DMS53 treated with DMSO at 0.1 percent for 48 hours (cell line): ENCODE measurements around the gene SMAD2.
"Not testable (repeated sequence)": the region's sequence is repeated elsewhere in the genome, so short reads cannot be mapped to it uniquely, and the experiment has no call there.

Source experiments
- DNase-seq: peaks from one replicate; lab custom pipeline; 2025; ENCODE audit not compliant: unreplicated experiment; lab: John Stamatoyannopoulos, UW

Gene SMAD2

DNA sequence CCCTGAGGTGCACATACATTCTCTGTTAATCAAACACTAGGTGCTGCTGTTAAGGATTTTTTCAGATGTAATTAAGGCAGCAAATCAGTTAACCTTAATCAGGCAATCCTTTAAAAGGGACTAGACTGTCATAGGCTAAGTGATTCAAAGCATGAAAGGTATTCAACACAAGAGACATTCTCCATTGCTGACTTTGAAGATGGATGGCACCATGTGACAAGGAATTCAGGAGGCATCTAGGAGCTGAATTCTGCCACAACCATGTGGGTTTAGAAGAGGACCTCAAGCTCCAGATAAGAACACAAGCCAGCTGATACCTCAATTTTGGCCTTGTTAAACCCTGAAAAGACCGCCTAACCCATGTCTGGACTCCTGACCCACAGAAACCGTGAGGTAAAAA lies 84.0 kb downstream of the SMAD2 start:
- no peak for DNase-seq

DNA sequence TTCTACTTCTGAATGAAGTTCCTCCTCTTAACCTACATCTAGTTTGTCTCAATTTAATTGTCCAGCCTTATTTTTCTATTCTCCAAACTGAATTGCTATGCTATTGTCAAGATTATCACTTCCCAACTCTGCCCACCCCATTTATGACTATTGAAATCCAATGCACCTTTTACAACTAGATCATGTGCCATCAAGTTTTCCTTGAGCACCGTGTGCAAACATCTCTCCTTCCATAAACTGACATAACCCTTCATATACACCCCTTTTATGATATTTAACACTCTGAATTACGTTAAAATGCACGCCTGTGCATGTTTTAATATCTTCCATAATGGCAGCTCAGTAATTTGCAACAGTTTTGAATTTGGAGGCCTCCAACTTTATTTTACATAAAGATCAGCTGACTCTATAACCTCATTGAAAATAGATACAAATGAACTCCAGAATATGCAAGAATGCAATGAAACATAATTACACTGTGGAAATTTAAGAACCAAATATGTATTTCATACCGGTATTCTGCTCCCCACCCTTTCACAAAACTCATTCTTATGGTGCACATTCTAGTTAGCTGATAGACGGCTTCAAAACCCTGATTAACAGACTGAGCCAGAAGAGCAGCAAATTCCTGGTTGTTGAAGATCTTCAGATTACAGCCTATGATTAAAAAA lies 85.5 kb downstream of the SMAD2 start:
- no peak for DNase-seq

DNA sequence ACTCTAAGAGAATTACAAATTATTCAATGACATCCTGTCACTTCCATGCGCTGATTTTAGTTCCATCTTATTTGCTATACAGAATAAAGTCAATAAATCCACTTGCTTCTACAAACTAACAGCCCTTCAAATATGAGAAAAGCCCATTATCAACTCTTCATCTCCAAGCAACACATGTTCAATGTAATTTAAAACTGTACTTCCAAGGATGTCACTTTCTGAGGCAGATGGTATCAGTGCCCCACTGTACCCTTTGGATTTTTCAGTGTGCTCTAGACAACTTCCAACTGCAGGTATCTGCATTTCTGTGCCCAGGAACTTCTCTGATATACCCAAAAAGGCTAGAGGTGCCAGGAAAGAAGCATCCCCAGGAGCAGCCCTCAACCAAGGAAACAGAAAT lies 87.6 kb downstream of the SMAD2 start:
- no peak for DNase-seq

GRCh38 chr18:47838396-47838795 lies 92.1 kb downstream of the SMAD2 start:
- no peak for DNase-seq

- DNase-seq, result no peak
These were observed 98.1 kb downstream of the SMAD2 start for GRCh38 chr18:47832348-47832747.

DNA sequence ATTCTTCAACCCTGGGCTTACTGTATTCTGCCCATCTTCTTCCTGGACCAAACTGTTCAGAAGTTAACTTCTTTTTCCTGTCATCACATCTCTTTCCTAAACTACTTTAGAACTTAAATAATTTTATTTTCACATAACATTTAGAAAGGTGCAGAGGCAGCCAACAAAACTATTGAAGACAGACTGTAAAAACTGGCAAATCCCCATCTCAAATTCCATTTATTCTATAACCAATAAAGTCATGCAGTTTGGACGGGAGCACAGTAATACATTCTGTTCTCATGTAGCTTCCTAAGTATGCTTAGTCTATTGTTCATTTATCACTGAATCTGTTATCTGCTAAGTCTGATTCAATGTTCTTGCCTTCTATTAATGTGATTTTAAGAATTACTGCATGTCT lies 99.1 kb downstream of the SMAD2 start:
- DNase-seq, result no peak

- DNase-seq, result no peak
These were observed 99.7 kb downstream of the SMAD2 start for GRCh38 chr18:47830772-47831171.

DNA sequence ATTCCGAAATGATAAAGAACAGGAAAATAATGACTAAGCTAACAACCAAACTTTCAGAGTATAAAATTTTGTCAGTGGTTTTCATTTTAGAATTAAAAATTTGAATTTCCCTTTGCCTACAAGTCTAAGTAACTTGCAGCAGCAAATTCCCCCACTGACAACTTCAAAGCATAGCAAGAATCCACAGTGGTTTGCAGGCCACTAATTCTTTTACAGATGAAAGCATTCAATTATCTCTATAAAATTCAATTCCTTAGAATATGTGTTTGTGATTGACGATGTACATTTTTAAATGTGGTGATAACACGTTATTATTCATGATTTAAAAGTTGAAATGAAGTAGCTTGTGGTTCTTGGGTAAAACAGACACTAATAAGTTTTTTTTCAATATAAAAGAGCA lies 100.6 kb downstream of the SMAD2 start:
- DNase-seq, result no peak

DNA sequence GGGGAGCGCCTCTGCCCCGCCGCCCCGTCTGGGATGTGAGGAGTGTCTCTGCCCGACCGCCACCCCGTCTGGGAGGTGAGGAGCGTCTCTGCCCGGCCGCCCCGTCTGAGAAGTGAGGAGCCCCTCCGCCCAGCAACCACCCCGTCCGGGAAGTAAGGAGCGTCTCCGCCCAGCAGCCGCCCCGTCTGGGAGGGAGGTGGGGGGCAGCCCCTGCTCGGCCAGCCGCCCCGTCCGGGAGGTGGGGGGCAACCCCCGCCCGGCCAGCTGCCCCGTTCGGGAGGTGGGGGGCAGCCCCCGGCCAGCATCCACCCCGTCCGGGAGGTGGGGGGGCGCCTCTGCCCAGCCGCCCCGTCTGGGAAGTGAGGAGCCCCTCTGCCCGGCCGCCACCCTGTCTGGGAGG lies 102.4 kb downstream of the SMAD2 start:
- not testable (repeated sequence) for DNase-seq

GRCh38 chr18:47826157-47827074 lies 104.0 kb downstream of the SMAD2 start:
- no peak for DNase-seq

- DNase-seq, result no peak
These were observed 109.1 kb downstream of the SMAD2 start for GRCh38 chr18:47821314-47821713.

DNA sequence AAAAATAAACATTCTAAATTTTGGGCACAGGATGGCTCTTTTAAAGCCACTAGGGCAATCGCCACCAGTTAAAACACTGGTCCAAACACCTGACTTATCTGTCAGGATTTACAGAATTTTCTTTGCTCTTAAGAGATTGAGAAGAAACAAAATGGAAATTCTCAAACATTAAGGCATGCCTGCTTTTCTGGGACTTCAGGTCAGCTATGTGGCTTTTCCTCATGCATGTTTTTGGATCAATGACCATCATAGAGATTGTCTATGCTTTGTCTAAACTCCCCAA lies 112.7 kb downstream of the SMAD2 start:
- DNase-seq, result no peak

DNA sequence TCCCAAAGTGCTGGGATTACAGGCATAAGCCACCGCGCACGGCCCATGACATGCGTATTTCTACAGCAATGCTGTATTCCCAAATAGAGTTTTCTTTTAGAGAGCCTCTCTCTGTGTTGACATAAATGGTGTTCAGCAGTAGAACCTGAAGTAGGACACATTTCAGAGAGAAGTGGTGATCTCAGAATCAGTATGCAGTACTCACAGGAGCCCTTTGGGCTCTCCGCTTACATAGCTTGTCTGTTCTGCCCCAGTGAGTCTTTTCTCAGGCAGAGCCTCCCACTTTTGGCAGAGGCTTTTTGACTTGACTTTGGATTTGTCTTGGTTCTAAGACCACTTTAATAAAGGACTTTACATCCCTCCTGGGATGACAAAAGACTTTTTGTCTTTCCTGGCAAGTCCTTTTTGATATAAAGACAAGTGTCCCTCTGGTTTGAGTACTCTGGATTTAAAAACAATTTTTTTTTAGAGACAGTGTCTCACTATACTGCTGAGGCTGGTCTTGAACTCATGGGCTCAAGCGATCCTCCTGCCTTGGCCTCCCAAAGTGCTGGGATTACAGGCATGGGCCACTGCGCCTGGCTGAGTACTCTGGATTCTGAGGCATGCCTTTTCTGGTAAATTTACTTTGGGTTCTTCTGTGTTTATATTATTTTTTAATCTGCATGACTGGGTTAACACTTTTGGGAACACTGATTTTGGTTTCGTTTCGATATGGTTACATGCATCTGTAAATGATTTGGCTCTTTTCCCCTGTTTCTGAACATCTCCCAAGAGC lies 113.3 kb downstream of the SMAD2 start:
- no peak for DNase-seq

DNA sequence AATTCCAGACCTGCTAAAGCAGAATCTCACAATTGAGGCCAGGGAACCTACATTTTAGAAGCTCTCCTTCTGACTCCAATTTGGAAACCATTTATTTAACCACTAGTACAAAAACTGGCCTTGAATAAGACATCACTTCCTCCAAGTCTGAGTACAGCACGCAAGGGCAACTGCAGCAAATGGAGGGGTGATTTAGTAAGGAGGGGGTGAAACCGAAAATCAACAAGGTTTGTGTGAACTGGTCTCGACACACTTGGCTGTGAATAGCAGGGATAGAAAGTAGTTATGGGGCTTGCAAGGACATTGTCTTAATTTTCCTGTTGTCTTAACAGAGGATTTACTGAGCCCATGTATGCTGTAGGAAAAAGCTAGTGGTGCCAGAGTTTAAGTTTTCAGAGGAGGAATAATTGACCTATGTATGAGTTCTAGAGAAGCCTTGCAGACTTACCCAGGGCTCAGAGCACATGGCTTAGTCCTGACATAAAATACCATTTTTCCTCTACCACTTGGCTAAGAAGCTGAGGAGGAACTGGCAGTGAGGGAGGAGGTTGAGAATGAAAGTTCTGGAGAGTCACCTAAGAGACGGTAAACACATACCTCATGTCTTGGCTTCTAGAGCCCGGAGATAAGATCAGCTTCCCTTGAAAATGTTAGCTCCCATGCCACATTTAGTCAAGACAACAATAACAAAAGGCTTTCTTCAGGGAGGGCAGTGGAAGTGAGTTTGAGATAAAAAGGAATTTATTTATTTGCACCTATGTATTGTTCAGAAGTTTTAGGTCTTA lies 114.8 kb downstream of the SMAD2 start:
- no peak for DNase-seq

DNA sequence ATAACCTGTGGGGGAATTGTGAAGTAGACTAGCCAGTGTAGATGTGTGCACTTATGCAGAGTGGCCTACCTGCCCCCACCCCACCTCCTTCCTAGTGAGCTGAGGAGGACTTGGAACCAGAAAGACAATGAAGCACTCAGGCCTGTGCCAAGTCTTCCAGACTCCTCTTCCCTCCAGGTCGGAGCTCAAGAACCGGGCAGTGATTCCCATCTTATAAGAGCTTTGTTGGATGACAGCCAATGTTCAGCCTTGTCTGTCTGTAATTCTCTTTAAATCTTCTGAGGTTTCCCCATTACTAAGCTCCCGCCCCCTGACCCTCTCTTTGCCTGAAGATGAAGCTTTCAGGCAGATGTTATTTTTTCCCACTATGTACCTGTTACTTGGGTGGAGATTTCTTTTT lies 121.0 kb downstream of the SMAD2 start:
- no peak for DNase-seq

DNA sequence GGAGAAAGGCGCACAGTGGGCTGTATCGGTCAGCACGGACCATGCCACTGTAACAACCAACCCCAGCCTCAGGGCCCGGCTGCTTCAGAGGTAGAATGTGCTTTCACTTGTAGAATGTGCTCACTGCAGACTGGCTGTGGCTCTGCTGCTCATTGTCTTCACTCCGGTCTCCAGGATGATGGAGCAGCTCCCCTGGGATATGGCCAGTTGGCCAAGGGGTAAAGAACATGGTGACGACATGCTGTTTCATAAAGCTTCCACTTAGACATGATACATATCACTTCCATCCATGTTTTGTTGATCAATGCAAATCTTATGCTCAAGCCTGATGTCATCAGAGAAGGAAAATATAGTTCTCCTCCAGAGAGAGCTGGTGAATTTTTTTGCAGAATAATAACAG lies 127.7 kb downstream of the SMAD2 start:
- DNase-seq, result no peak

DNA sequence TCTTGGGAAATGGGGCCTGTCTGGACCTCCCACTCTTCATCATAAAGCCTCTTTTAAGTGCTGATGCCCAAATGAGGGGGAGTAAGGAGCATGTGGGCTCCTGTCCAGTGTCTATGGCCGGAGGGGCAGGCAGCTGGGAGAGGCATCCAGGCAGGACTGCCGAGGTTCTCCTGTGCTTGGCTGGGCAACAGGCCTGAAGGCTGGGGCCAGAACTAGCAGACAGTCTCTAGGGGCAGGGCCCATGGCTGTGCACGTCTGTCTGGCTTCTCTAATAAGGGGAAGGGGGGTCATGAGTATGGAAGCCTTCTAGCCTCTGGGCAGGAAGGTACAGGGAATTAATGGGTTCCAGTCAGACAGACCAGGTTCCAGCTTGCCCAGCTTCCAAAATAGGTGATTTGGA lies 128.6 kb downstream of the SMAD2 start:
- DNase-seq, result no peak

DNA sequence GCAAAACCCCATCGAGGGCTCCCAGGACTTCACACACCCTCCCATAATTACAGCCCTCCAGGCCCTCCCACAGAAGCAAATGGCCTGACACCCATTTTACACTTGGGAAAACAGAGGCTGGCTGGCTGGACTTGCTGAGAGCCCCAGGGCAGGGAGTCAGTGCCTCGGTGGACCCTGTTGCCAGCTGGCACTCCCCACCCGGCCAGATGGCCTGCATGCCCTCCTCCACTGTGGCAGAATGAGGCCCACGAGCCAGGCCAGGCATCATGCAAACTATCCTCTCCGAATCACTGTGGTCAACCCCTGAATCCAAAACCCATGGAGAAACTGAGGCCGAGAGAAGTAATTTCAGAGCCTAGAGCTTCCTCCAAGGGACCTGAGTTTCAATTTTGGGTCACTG lies 129.7 kb downstream of the SMAD2 start:
- no peak for DNase-seq

DNA sequence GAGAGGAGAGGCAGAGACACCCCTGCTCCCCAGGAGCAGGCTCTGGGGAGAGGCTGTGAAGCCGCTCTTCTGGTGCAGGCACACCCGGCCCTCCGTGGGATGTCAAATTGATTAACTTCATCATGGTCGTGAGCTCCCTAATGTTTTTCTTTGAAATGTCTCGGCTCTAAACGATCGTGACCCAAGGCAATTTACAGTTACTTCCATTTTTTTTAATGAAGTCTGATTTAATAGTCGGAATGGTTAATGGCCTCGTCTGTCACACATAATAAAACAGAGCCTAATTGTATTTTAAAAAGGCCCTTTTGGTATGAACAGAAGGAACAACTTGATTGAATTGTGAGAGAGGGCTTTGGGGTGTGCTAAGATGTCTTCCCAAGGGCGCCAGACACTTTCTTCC lies 130.2 kb downstream of the SMAD2 start:
- DNase-seq, result no peak

- DNase-seq, result no peak
These were observed 131.1 kb downstream of the SMAD2 start for GRCh38 chr18:47799376-47799775.

- DNase-seq, result no peak
These were observed 132.1 kb downstream of the SMAD2 start for GRCh38 chr18:47798366-47798765.
